ENCODE measurements around the gene GPATCH1.
"Not testable (repeated sequence)": the region's sequence is repeated elsewhere in the genome, so short reads cannot be mapped to it uniquely, and the experiment has no call there.

- not testable (repeated sequence) for TF ChIP-seq POLR2A (IDR thresholded peaks at IDR 0.05; ENCODE audit: low read length); GATA1 (IDR thresholded peaks at IDR 0.05; ENCODE audit: low read depth, low read length)
Observed at GRCh38 chr19:33041828-33042160, 39.2 kb upstream of the GPATCH1 start.

Measured in erythroblast (primary cell).